Activated naive CD4-positive, alpha-beta T cell treated with anti-CD3 and anti-CD28 coated beads for 36 hours (primary cell): Measurements from ENCODE around the gene HOMER2. TPM values are rescaled to one million over a fixed set of nuclear protein-coding genes. Genes with fewer than 3 reads are reported as not detected.
"Not testable (repeated sequence)": the region's sequence is repeated elsewhere in the genome, so short reads cannot be mapped to it uniquely, and the experiment has no call there.

Experiments used
- CTCF ChIA-PET: fragments of 350-600 bp; sonication (Branson Sonifier 250); formaldehyde crosslinking; loops from one replicate; lab custom pipeline; 2021; ENCODE audit warnings: antibody characterized with exemption; lab: Charles Lee
- DNase-seq: peaks from one replicate; pipeline ENCODE4 v3.0.0-alpha.2; 2020
- H3K27ac Mint-ChIP-seq: one replicate; pipeline ENCODE4 v1.8.0; 2021; ENCODE audit warnings: mild to moderate bottlenecking, mixed read lengths
- H3K27me3 Mint-ChIP-seq: one replicate; pipeline ENCODE4 v1.8.0; 2021; ENCODE audit warnings: low read depth, mixed read lengths
- H3K36me3 Mint-ChIP-seq: one replicate; pipeline ENCODE4 v1.8.0; 2021; ENCODE audit warnings: low read depth, mixed read lengths
- H3K4me1 Mint-ChIP-seq: one replicate; pipeline ENCODE4 v1.8.0; 2021; ENCODE audit warnings: low read depth, mixed read lengths
- H3K4me3 Mint-ChIP-seq: one replicate; pipeline ENCODE4 v1.8.0; 2021; ENCODE audit warnings: mild to moderate bottlenecking, moderate library complexity, mixed read lengths
- H3K9me3 Mint-ChIP-seq: one replicate; pipeline ENCODE4 v1.8.0; 2021; ENCODE audit warnings: mixed read lengths
- intact Hi-C: fragments of 100-400 bp; cut with micrococcal nuclease; formaldehyde crosslinking; loops from one replicate; pipeline ENCODE4 v1.15.1; 2023
- total RNA-seq, 2 experiments: library from RNA; stranded (reverse); gene quantifications; one replicate each; pipeline ENCODE4 v1.2.3, GENCODE V29; 2021

The HOMER2 gene
- total RNA-seq, 2 experiments from 2014 or later, result 2.3 to 2.8 TPM

GRCh38 chr15:82831894-82832600, 120.5 kb downstream of the HOMER2 start:
- H3K27ac Mint-ChIP-seq, result no peak overlapping the region
- no peaks in the 10 kb centered on the region for H3K9me3 Mint-ChIP-seq
- CTCF ChIA-PET, result interaction anchor here (1.0 kb wide), 1 partner anchor 18 kb away, joined by 4 read pairs; no protein-coding TSS in a partner anchor
- H3K4me1 Mint-ChIP-seq, result peaks cover 27% of the 10 kb centered on the region
- intact Hi-C loops, result loop anchor here (1.0 kb wide), 3 partner anchors 21 to 154 kb away; partner anchors contain the start of gene RAMAC
- peaks cover 63% of the 10 kb centered on the region for H3K36me3 Mint-ChIP-seq
- H3K27me3 Mint-ChIP-seq, result no peaks in the 10 kb centered on the region
- H3K4me3 Mint-ChIP-seq, result no peak overlapping the region
- DNase-seq, result no peak

- intact Hi-C loops, result no loop called here
- CTCF ChIA-PET, result no interaction called here
- peaks cover 27% of the 10 kb centered on the region for H3K4me1 Mint-ChIP-seq
- H3K4me3 Mint-ChIP-seq, result no peak overlapping the region
- H3K36me3 Mint-ChIP-seq, result peaks cover 59% of the 10 kb centered on the region
- no peaks in the 10 kb centered on the region for H3K27me3 Mint-ChIP-seq
- H3K27ac Mint-ChIP-seq, result no peak overlapping the region
- no peak for DNase-seq
- H3K9me3 Mint-ChIP-seq, result no peaks in the 10 kb centered on the region
Measured at GRCh38 chr15:82830427-82831173, 121.9 kb downstream of the HOMER2 start.

GRCh38 chr15:82829234-82829633, 123.3 kb downstream of the HOMER2 start:
- intact Hi-C loops, result no loop called here
- CTCF ChIA-PET, result no interaction called here

GRCh38 chr15:82828075-82828474, 124.4 kb downstream of the HOMER2 start:
- H3K27ac Mint-ChIP-seq, result no peak overlapping the region
- H3K27me3 Mint-ChIP-seq, result no peaks in the 10 kb centered on the region
- no peak overlapping the region for H3K4me3 Mint-ChIP-seq
- H3K9me3 Mint-ChIP-seq, result no peaks in the 10 kb centered on the region
- intact Hi-C loops, result no loop called here
- CTCF ChIA-PET, result interaction anchor here (0.8 kb wide), 1 partner anchor 178 kb away, joined by 3 read pairs; no protein-coding TSS in a partner anchor
- H3K36me3 Mint-ChIP-seq, result peaks cover 47% of the 10 kb centered on the region
- peaks cover 24% of the 10 kb centered on the region for H3K4me1 Mint-ChIP-seq
- DNase-seq, result no peak

More at GRCh38 chr15:82829234-82829633, 123.3 kb downstream of the HOMER2 start:
- H3K36me3 Mint-ChIP-seq, result peaks cover 54% of the 10 kb centered on the region
- no peak overlapping the region for H3K4me3 Mint-ChIP-seq
- no peaks in the 10 kb centered on the region for H3K27me3 Mint-ChIP-seq
- DNase-seq, result no peak
- no peak overlapping the region for H3K27ac Mint-ChIP-seq
- no peaks in the 10 kb centered on the region for H3K9me3 Mint-ChIP-seq
- peaks cover 27% of the 10 kb centered on the region for H3K4me1 Mint-ChIP-seq

- intact Hi-C loops, result no loop called here
- CTCF ChIA-PET, result no interaction called here
Measured at GRCh38 chr15:82823049-82823448, 129.5 kb downstream of the HOMER2 start.

GRCh38 chr15:82821851-82822250, 130.7 kb downstream of the HOMER2 start:
- intact Hi-C loops, H3K27me3 Mint-ChIP-seq, DNase-seq, H3K4me3 Mint-ChIP-seq, H3K27ac Mint-ChIP-seq, H3K4me1 Mint-ChIP-seq, CTCF ChIA-PET, H3K9me3 Mint-ChIP-seq: not testable (repeated sequence)
- H3K36me3 Mint-ChIP-seq, result peaks cover 41% of the 10 kb centered on the region

More at GRCh38 chr15:82823049-82823448, 129.5 kb downstream of the HOMER2 start:
- Mint-ChIP-seq H3K4me3 (no peak overlapping the region), H3K4me1 (peaks cover 3% of the 10 kb centered on the region), H3K36me3 (peaks cover 41% of the 10 kb centered on the region), H3K9me3 (no peaks in the 10 kb centered on the region), H3K27me3 (no peaks in the 10 kb centered on the region), H3K27ac (no peak overlapping the region)
- no peak for DNase-seq

- H3K4me1 Mint-ChIP-seq, H3K4me3 Mint-ChIP-seq, DNase-seq, intact Hi-C loops, H3K9me3 Mint-ChIP-seq, CTCF ChIA-PET, H3K27ac Mint-ChIP-seq, H3K27me3 Mint-ChIP-seq: not testable (repeated sequence)
- H3K36me3 Mint-ChIP-seq, result peaks cover 42% of the 10 kb centered on the region
Measured at GRCh38 chr15:82821396-82821795, 131.1 kb downstream of the HOMER2 start.

- CTCF ChIA-PET, result no interaction called here
- Mint-ChIP-seq H3K4me1 (peaks cover 5% of the 10 kb centered on the region), H3K27ac (no peak overlapping the region), H3K4me3 (no peak overlapping the region), H3K9me3 (no peaks in the 10 kb centered on the region), H3K27me3 (no peaks in the 10 kb centered on the region), H3K36me3 (peaks cover 43% of the 10 kb centered on the region)
- DNase-seq, result no peak
- intact Hi-C loops, result no loop called here
Measured at GRCh38 chr15:82820128-82820527, 132.4 kb downstream of the HOMER2 start.

- no peak overlapping the region for H3K27ac Mint-ChIP-seq
- H3K36me3 Mint-ChIP-seq, result peaks cover 34% of the 10 kb centered on the region
- CTCF ChIA-PET, result no interaction called here
Measured at GRCh38 chr15:82812994-82813393, 139.5 kb downstream of the HOMER2 start.

GRCh38 chr15:82810890-82811426, 141.6 kb downstream of the HOMER2 start:
- H3K9me3 Mint-ChIP-seq, result no peaks in the 10 kb centered on the region
- CTCF ChIA-PET, result interaction anchor here (0.6 to 0.9 kb wide), 3 partner anchors 13 to 280 kb away, joined by 3 to 4 read pairs (median 3); no protein-coding TSS in a partner anchor
- peak overlapping the region; percentile 86 for H3K27ac Mint-ChIP-seq

More at GRCh38 chr15:82812994-82813393, 139.5 kb downstream of the HOMER2 start:
- H3K27me3 Mint-ChIP-seq, result no peaks in the 10 kb centered on the region
- no peak overlapping the region for H3K4me3 Mint-ChIP-seq
- no peak for DNase-seq
- peaks cover 32% of the 10 kb centered on the region for H3K4me1 Mint-ChIP-seq
- intact Hi-C loops, result loop anchor here (10.0 kb wide), 1 partner anchor 1518 kb away; no protein-coding TSS in a partner anchor
- H3K9me3 Mint-ChIP-seq, result no peaks in the 10 kb centered on the region

GRCh38 chr15:82810061-82810889, 142.2 kb downstream of the HOMER2 start:
- Mint-ChIP-seq H3K27me3 (no peaks in the 10 kb centered on the region), H3K4me1 (peaks cover 28% of the 10 kb centered on the region), H3K4me3 (peak overlapping the region; percentile 87), H3K9me3 (no peaks in the 10 kb centered on the region), H3K27ac (peak overlapping the region; percentile 86), H3K36me3 (peaks cover 18% of the 10 kb centered on the region)
- intact Hi-C loops, result loop anchor here (1.0 to 10.0 kb wide), 3 partner anchors 176 to 1515 kb away; partner anchors contain the start of gene RAMAC
- peak; percentile 23 for DNase-seq
- CTCF ChIA-PET, result interaction anchor here (0.6 to 0.7 kb wide), 2 partner anchors 14 to 280 kb away, joined by 3 to 4 read pairs; no protein-coding TSS in a partner anchor

More at GRCh38 chr15:82810890-82811426, 141.6 kb downstream of the HOMER2 start:
- intact Hi-C loops, result loop anchor here (1.0 to 10.0 kb wide), 8 partner anchors 21 to 1516 kb away; partner anchors contain the start of genes BTBD1, C15orf40, RAMAC and RPS17
- peak; percentile 73 for DNase-seq
- Mint-ChIP-seq H3K36me3 (peaks cover 25% of the 10 kb centered on the region), H3K27me3 (no peaks in the 10 kb centered on the region), H3K4me3 (peak overlapping the region; percentile 87), H3K4me1 (peaks cover 30% of the 10 kb centered on the region)
